SKM-1 treated with dmso at 0.1 percent for 144 hours (cell line): Measurements from ENCODE around the gene DYNLT4.
"Not testable (repeated sequence)": the region's sequence is repeated elsewhere in the genome, so short reads cannot be mapped to it uniquely, and the experiment has no call there.

Experiments used
- DNase-seq: peaks from one replicate; lab custom pipeline; 2025; ENCODE audit not compliant: unreplicated experiment; lab: John Stamatoyannopoulos, UW

DYNLT4 gene, protein sequence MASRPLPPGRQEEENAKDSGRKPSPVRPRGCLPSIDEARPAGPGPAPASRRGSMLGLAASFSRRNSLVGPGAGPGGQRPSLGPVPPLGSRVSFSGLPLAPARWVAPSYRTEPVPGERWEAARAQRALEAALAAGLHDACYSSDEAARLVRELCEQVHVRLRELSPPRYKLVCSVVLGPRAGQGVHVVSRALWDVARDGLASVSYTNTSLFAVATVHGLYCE

DNA sequence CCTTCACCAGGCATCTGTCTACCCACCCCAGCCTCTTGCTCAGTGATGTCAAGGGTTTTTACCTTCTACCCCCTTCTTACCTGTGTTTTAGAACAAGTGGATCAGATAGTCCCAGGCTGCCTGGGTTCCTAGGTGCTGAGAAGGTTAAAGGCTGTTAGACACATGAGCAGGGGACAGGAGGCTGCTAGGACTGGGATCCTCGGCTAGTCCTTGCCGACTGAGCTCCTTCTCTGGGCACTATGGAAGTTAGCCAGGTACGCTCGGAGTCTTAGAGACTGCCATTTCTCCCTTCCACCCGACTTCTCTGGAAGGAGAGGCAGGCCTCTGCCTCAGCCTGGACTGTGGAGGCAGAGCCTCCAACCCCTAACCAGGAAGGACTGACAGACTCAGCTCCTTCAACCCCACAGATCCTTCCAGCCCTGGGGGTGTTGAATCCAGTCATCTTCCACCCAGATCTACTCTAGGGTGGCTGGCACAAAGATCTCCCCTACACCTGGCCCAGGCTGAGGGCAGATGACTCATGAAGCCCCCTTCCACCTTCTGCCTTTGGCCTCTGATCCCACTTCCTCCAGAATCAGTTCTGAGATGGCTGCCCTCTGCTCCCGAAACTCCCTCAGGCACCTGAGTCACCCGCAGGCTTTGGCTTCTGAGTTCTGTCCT is at the start of gene DYNLT4:
TSS of gene DYNLT4 (minus strand) at position 648 of the 660 bp plus-strand sequence. CDS start 683 bp downstream, outside the sequence.
- no peak for DNase-seq

DNA sequence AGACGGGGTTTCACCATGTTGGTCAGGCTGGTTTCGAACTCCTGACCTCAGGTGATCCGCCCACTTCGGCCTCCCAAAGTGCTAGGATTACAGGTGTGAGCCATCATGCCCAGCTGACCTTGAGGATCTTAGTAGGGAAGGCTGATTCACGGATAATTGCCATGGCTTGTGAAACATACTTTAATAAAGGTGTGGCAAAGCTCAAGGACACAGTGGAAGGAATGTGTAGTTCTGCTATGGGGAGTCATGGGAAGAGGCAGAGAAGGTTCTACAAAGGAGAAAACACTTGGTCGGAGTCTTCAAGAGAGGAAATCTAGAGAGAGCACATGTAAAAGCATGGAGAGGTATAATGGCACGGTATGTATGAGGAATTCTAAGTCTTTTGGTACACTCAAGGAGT is 48.6 kb upstream of the DYNLT4 start:
- no peak for DNase-seq

DNA sequence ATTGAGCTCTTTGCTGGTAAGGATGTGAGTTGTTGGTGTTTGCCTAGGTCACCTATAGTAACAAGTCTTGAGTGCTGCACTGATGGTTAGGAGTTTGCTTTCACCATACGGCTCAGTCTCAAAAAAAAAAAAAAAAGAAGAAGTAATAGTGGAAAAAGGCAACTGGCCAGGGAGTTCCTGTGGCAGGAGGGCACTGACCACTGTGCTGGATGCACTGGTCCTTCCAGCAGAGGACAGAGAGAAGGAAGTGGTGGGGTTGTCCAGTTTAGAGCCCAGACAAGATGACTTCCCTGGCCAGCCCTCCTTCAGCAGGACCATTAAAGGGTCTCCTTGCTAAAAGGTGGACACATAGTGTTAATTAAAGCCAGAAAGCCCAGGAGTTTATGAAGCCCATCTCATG is 47.8 kb upstream of the DYNLT4 start:
- DNase-seq: no peak

DNA sequence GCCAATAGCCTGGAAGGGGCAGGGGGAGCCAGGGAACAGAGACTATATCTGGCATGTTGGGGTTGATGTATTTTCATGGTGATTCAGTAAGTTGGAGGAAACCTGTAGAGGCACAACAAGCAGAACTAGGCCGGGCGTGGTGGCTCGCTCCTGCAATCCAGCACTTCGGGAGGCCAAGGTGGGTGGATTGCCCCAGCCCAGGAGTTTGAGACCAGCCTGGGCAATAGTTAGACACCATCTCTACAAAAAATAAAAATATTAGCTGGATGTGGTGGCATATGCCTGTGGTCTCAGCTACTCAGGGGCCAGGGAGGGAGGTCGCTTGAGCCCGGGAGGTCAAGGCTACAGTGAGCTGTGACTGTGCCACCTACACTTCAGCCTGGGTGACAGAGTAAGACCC is 46.0 kb upstream of the DYNLT4 start:
- DNase-seq: no peak

DNA sequence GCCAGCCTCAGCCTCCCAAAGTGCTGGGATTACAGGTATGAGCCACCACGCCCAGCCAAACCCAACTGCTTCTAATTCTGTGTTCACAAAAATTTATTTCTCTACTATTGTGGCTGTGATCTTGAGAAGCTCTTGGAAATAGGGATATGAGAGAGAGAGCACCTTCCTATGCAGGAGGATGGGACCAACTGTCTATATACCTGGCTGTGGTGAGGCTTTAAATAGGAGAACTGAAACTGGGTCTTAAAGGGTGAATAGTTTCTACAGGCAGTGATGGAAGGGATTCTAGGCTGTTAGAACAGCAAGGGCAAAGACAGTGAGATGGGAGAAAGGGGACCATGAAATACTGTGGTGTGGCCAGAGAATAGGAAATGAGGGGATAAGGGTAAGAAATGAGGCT is 44.2 kb upstream of the DYNLT4 start:
- no peak for DNase-seq

DNA sequence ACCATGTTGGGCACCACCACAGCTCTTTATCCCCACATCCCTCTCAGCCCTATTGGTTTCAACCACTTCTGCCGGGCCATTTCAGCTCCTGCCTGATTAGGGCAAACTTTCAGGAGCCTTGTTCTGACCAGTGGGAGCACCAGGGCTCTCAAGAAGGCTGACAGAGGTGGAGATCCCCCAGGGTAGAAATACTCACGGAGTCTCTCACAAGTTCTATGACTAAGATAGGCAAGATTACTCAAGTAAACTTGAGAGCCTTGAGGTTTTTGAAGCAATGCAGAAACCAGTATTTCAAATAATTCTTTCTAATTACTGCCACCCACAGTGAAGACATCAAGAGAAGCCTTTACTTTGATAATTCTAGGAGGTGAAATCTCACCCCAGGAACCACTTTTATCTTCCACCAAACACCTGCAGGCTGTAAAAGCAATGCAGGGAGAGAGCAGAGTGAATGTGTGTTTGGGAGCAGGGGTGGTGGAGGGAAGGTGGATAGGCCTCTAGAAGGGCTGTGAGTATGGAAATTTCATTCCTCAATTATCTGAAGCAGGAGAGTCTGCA is 42.5 kb upstream of the DYNLT4 start:
- no peak for DNase-seq

DNA sequence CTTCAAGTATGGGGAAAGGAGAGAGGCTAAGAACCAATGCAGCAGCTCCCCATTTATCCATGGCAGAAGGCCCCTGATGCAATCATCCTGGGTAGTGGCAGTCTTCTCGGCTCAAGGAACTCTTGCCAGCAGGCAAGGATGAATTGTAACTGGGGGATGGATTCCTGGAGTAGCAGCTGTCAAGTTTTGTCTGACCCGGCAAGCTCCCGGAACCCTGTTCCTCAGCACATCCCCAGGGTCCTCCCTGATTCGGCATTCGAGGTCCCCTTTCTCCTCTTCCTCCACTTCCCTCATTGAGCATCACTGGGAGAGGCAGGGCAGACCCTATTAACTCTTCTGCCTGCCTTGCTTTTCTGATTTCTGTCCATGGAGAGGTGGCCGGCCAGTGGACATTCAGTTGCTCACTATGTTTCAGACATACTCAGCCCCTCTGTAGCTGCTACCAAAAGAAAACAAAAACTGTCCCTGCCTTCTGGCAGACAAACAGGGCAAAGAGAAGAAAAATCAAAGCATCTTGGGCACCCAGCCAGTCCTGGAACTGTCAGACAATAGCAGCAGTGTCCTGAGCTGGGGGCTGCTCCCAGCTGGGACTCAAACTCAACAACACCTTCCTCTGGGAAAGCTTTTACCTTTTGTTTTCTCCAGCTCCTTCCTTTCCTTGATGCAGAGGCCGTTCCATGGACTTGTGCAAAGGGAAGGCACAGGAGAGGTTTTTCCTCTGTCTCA is 41.5 kb upstream of the DYNLT4 start:
- no peak for DNase-seq

DNA sequence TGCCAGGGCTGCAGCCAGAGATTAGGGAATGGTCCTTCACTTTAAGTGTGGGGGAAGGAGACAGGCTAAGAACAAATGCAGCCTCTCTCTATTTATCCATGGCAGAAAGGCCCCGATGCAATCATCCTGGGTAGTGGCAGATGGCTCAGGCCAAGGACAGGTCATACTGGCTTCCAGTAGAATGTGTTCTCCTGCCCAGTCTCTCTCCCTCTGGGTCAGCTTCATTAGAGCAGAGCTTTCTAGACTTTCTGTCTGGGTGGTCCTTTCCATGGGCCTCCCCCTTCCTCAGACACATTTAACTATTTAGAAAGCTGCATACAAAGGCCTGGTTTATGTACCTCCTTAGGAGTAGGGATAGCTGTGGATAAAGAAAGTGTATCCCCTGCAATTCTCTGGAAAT is 40.7 kb upstream of the DYNLT4 start:
- no peak for DNase-seq

DNA sequence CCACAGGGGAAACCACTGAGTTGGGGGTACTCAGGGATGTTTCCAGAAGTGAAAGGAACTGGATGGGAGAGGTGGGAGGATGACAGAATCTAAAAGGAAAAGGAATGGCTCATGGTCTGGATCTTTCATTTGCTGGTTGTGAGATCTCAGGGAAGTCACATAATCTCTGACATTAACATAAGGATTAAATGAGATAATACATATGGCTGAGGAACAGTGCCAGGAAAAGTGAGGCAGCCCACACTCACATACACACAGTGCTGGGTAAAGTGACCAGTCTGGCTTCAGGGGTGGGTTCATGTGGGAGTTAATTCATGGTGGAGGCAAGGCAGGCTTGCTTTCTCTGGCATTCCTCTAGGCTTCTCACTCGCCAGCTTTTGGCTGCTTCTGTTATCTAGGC is 39.8 kb upstream of the DYNLT4 start:
- DNase-seq: no peak

DNA sequence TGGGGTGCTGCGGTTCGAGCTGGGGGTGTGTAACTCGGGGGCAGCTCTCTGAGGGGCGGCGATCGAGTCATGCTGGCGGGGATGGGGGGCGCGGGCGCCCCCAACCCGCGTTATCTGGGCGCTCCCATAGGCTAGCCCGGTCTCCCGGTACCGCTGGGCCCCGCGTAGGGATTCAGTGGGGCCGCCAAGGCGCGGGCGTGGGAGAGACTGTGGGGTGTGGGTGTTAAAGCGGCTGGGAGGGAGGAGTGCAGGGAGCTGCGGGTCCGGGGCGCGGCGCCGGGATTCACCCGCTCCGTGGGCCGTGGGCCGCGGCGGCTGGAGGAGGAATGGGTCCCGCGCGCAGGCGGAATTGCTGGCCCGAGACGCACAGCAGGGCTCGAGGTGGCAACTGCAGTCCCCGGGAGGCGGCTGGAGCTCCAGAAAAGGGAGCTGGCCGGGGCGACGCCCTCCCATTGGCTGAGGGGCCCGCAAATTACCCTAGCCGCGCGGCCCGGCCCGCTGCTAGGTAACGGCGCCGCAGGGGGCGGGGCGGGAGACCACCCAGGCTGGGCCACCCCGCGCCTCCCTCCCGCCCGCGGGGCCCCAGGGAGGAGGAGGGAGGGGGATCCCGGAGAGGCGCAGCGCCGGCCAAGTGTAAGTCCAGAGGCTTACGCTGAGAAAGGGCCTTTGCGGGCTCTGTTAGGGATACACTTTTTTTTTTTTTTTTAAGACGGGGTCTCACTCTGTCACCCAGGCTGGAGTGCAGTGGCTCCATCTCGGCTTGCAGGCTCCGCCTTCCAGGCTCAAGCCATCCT is 35.9 kb upstream of the DYNLT4 start, which contains the start of gene PTCH2:
TSS of gene PTCH2 (minus strand) at position 392 of the 794 bp plus-strand sequence. CDS start at position 71, 321 bp downstream.
- DNase-seq: no peak

DNA sequence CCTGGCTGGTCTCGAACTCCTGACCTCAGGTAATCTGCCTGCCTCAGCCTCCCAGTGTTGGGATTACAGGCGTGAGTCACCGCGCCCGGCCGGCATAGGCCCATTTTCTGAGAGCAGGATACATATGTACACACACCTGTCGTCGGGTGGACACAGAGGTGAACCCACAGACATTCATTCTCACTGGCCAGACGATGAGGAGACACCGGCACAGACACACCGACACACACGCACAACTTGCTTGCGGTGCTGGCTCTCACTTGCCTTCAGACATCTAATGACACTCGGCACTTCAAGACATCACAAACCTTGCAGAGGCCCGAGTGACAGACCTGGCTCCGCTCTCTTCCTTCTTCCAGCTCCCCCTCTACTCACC is 35.3 kb upstream of the DYNLT4 start:
- no peak for DNase-seq

DNA sequence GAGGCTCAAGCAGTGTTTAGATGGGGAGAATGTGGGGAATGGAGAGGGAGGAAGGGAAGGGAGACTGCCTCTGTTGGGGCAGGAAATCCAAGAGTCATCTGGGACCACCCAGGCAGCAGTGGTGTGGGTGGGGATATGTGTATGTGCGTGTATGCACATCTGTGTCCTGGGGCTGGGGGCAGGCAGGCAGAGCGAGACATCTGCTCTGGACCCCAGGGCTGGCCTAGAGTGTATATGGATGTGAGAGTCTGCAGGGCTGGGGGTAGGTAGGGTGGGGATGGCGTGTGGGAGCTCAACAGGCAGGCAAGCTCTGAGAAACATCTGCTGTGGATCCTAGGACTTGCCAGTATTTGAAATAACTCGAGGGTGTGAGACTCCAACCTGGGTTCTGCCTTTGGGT is 32.4 kb upstream of the DYNLT4 start:
- DNase-seq: no peak

DNA sequence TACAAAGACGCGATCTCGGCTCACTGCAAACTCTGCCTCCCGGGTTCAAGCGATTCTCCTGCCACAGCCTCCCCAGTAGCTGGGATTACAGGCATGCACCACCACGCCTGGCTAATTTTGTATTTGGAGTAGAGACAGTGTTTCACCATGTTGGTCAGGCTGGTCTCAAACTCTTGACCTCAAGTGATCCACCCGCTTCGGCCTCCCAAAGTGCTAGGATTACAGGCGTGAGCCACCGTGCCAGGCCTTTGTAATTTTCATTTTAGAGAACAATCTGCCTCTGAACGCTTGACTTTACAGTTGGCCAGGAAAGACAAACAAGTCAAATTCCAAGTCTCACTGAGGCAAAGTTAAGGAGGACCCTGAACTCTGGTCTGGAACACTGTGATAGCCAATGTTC is 31.1 kb upstream of the DYNLT4 start:
- not testable (repeated sequence) for DNase-seq

DNA sequence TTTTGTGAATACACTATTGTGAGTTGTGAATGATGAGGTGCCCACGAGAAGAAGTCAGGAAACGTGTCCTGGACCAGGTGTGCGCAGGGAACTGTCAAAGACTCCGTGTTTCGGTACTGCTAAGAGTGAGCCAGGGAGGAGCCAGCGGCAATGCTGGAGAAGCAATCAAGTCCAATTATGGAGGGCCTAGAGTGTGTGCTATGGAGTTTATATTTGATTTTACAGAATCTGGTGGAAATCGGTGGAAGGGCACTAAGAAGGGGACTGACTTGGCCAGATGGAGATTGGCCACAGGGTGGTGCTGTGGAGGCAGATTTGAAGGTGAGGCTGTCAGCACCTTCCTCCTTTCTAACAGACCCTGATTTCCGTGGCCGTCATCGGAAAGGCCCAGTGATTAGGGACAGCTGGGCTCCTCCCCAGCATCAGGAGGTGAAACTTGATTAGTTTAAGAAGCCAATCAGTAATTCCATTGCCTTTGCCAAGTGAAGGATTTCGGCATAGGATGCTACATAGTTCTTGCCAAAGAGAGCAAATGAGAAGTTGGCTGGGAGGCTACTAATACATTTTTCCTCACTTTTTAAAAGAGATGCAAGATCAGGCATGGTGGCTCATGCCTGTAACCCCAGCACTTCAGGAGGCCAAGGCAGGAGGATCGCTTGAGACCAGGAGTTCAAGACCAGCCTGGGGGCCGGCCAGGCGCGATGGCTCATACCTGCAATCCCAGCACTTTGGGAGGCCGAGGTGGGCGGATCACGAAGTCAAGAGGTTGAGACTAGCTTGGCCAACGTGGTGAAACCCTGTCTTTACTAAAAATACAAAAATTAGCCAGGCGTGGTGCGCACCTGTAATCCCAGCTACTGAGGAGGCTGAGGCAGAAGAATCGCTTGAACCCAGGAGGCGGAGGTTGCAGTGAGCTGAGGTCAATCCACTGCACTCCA is 28.9 kb upstream of the DYNLT4 start:
- DNase-seq: peak; percentile 76

DNA sequence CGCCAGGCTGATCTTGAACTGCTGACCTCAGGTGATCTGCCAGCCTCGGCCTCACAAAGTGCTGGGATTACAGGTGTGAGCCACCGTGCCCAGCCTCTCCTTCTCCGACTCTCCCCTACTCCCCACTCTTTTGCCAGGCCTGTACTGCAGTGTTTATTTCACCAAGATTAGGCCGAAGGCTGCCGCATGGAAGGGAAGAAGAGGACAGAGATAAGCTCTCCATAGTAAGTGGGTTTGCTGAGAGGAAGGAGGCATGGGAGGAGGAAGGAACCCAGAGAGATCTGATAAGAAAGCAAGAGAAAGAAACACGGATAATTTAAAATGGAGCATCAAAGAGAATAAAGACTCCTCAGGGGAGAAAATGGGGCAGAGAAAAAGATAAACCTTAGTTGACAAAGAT is 27.2 kb upstream of the DYNLT4 start:
- DNase-seq: no peak

DNA sequence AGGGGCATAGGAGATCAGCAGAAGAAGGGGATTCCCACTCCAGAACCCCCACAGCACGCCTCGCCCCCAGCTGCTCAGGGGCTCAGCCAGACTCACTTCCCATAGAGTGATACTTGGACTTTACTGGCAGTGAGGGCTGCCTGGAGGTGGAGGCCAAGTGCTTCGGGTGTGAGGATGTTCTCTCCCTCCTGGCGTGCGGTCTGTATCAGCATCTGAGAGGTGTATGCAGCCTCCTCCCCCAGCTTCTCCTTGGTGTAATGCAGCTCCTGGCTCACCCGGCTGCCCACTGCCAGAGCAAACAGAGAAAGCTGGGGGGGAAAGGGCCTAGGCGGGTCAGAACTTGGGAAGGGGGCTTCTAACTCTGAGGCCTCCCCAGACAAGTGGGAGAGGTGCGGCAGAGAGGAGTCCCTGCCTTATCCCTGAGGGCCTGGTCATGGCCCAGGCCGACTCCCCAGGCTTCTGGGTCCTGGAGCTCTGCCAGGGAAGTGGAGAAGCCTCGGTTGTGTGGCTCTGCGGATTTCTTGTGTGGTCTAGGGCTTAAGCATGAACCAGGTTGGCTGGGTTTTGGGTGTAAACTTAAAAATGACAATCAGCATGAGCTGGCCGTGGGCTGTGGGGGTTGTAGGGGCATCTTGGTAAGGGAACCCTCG is 25.0 kb upstream of the DYNLT4 start:
- DNase-seq: no peak

DNA sequence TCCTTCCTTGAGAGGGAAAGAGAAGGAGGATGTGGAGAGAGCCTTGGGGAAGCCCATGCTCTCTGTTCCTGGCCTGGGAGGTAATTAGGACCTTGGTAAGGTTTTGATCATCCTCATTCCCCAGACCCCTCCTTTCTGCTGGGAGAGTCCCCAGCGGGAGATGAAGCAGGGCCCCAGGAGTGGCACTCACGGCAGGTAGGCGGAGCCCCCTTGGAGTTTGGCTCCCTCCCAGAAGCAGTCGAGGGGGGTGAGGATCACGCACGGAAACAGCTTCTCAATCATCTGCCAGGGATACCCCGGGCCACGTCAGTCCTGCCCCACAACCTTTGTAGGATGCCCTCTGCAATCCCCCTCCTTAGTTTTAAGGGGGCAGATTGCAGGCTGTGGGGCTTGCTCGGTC is 24.4 kb upstream of the DYNLT4 start:
- no peak for DNase-seq

DNA sequence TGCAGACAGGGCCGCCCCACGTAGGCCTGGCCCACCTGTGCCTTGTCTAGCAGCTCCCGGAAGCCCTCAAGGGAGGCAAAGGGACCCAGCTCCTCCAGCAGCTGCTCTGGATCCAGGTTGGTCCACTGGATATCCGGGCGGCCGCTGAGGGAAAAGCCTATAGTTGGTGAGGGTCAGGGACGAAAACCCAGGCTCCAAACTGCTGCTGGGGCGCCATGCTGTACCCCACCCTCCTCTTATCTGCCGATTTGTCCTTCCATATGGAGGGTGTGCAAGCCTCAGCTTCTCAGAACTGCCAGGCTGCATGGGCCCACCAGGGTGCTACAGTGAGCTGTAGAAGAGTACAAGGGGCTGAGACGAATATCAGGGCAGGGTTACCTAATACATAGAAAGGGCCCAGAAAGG is 23.8 kb upstream of the DYNLT4 start:
- DNase-seq: no peak

DNA sequence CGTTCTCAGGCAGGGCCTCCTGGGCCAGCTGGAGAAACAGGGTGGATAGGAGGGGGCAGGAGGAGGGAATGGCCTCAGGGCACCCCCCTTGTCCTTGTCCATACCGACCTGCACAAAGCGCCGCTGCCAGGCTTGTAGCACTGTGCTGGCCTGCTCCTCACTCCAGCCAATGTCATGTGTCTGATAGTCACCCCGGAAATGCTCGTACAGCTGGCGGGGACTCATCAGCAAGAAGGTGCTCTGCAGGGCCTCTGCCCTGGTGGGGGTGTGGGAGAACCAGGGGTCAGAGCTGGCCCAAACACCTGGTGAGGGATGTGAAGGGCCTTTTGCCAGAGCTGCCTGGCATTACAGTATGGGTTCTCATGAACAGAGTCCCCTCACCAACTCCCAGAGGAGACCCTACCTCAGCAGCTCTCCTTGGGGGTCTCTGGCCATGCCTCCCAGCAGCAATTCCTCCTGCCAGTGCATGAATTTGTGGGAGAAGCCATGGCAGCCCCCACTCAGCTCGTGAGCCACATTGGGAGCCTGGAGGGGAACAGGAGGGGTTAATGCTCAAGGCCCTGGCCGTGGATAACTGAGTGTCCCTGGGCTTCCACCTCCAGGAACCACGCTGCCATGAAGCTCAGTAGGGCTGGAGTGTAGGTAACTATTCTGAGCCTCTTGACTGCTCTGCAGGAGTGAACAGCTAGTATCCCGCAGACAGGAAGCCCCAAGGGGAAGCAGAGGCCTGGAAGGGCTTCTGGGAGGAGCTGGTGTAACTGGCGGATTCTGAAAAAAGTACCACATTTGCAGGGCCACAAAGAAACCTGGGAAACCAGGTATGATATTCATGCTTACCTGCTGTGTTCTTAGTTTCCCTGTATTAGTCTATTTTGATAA is 22.6 kb upstream of the DYNLT4 start:
- DNase-seq: no peak
